GM18502 (cell line): ENCODE measurements around the gene SEPHS1.
"Not testable (repeated sequence)": the region's sequence is repeated elsewhere in the genome, so short reads cannot be mapped to it uniquely, and the experiment has no call there.

Experiments
- ATAC-seq: cut with Tn5 transposase; IDR thresholded peaks from one replicate; pipeline ENCODE4 v1.9.1; 2021; ENCODE audit warnings: mild to moderate bottlenecking; ENCODE audit not compliant: unreplicated experiment, poor library complexity

The SEPHS1 gene

GRCh38 chr10:13365243-13365642 is 17.1 kb upstream of the SEPHS1 start:
- ATAC-seq: no peak

DNA sequence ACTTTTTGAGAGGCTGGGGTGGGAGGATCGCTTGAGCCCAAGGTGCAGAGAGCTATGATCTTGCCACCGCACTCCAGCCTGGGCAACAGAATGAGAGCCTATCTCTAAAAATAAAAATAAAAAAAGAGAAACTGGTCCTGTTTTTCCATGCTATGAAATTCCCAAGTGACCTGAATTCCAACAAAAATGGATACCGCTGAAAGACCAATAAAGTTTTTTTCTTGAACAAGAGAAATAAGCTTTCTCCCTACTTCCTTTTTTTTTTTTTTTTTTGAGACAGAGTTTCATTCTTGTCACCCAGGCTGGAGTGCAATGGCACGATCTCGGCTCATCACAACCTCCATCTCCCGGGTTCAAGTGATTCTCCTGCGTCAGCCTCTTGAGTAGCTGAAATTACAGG is 12.5 kb upstream of the SEPHS1 start:
- no peak for ATAC-seq

DNA sequence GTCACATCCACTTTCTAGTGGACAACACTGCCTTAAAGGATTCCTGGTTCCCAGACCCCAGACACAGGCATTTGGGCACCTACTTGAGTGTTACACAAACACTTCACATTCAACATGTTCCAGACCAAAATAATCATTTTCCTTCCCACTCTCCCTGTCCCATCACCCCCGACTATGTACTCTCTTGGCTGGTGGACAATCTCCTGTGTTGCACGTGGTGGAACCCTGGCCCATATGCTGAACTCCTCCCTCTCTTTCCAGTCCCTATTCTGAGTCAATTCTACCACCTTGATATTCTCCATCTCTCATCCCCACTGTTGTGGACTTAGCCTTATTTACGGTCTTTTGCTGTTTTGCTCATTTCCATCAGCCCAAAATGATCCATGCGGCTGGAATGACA is 8.3 kb upstream of the SEPHS1 start:
- no peak for ATAC-seq

GRCh38 chr10:13354783-13355182 is 6.7 kb upstream of the SEPHS1 start:
- ATAC-seq: no peak

DNA sequence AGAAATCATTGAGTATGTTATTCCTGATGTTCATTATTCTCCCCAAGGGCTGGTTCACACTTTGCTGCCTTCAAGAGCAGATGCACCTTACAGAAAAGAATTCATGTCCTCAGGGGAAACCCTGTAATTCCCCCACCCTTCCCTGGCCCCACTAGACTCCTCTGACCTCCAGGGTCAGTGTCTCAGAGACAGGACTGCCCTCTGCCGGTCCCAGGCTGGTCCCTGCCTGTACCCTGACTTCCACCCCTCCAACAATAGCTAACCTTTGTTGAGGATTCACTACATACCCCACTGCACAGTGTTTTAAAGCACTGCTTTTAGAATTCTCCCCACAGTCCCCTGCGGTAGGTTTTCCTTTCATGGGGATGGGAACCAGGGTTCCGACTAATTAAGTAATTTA is 4.4 kb upstream of the SEPHS1 start:
- no peak for ATAC-seq

- ATAC-seq: no peak
These were observed 3.3 kb upstream of the SEPHS1 start for GRCh38 chr10:13351340-13351915.

- no peak for ATAC-seq
These were observed 1.6 kb upstream of the SEPHS1 start for GRCh38 chr10:13349463-13350274.

GRCh38 chr10:13347500-13348156 is 465 bp downstream of the SEPHS1 start:
- ATAC-seq: peak; percentile 55

GRCh38 chr10:13347043-13347499 is 1.0 kb downstream of the SEPHS1 start:
- ATAC-seq: peak; percentile 26

GRCh38 chr10:13346283-13347042 is 1.6 kb downstream of the SEPHS1 start:
- ATAC-seq: no peak

- ATAC-seq: peak; percentile 88
These were observed 7.3 kb downstream of the SEPHS1 start for GRCh38 chr10:13340626-13341376.

- ATAC-seq: peak; percentile 12
These were observed 8.0 kb downstream of the SEPHS1 start for GRCh38 chr10:13340068-13340467.

DNA sequence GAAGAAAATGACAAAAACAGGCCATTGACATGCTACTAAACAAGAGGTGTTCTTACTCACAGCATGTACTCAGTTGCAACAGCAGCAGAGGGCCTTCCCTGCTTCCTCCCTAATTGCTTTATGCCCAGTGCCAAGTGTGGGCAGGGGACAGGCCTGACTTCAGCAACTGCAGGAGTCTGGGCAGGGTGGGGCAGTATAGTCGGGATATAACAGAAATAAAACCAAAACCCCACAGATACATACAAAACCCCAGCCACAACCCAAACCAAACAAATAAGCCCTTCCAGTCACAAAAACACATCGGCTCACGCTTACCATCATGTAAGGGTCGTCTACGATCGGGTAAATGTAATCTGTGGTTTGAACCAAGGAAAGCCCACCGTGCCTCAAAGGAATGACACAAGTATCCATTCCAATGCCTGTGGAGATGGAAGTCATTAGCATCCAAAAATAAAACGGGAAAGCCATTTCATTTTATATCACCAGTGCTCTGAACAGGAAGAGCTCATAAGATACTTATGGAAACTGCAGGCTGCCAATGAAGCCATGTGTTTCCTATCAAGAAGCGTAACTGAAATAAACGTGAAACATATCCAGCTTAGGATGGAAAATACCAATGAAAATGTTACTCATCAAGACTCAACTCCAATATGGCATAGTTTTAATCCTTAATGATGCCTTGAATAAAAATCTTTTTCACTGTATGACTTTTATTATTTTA is 9.5 kb downstream of the SEPHS1 start:
- ATAC-seq: no peak

DNA sequence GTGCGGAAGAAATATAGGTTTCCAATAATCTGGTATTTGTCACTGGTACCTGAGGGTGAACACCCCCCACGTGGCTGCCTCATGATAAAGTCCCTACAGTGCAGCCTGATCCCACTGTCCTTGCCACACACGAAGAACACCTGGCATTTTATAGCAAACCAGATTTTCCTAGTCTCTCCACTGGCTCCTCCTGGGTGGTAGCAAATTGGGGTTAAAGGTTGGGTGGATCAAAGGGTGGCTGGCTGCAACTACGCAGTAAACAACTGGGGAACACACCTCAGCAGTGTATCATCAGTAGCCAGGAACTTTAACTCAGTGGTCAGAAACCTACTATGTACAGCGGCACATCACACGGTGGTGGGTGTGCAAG is 10.3 kb downstream of the SEPHS1 start:
- ATAC-seq: no peak

DNA sequence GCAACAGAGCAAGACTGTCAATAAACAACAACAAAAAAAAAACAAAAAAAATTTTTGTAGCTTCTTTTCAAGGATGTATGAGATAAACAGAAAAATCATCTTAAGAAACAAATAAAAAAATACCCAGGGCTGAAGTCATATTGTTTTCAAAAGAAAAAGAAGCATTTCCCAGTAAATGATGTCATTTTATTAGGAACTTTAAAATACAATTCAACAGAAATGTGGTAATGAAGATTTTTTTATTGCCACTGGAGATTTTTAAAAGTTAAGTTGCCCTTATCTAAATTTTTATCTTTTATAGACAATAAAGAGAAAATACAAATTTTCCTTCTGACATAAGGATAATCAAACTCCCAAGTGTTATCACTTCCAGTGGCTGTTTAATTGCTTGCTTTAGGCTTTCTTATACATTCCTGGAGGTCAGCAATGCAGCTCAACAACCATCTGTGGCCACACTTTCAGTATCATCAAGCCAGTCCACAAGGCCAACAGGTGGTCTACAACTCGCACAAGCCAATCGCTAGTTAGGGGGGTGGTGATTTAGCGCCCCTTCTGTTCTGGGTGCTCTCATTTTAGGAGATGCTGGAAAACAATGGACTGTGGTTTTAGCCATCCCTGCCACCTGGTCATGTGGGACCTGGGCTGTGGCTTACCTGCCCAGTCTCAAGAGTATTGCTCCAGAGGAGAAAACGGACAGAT is 10.8 kb downstream of the SEPHS1 start:
- no peak for ATAC-seq

DNA sequence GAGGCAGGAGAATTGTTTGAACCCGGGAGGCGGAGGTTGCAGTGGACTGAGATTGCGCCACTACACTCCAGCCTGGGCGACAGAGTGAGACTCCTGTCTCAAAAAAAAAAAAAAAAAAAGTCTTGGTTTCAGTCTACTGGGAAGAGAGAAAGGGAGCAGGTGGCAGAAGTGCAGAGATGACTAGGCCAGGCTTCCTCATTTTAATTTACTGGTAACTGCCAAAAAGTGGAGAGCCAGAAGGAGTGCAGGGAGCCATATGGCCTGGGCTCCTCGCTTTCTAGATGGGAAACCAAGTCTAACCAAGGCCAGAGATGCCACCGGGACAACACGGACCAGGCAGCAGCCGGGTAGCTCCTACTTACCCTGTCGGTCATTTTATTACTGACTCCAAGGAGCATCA is 12.2 kb downstream of the SEPHS1 start:
- peak; percentile 63 for ATAC-seq

DNA sequence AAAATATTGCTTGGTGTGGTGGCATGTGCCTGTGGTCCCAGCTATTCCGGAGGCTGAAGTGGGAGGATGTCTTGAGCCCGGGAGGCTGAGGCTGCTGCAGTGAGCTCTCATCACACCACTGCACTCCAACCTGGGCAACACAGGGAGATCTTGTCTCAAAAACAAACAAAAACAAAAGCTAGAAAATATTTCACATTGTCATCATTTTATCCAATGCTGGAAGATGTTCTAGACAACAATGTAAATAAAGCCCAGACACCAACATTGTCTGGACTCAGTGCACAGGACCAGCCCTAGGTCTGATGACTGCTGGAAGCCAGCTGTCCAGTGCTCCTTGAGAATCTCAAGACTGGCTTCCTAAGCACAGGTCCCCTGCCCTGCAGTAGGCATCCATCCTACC is 13.5 kb downstream of the SEPHS1 start:
- ATAC-seq: no peak

- ATAC-seq: no peak
These were observed 16.4 kb downstream of the SEPHS1 start for GRCh38 chr10:13331646-13332045.

- ATAC-seq: not testable (repeated sequence)
These were observed 17.1 kb downstream of the SEPHS1 start for GRCh38 chr10:13330980-13331379.
